ENCODE measurements around the gene MAML3. TPM values are rescaled to one million over a fixed set of nuclear protein-coding genes. Genes with fewer than 3 reads are reported as not detected.

MAML3 gene
- total and polyA plus RNA-seq, 2 experiments from 2014 or later = 1.7 to 6.5 TPM

GRCh38 chr4:139973616-139974015, 180.4 kb downstream of the MAML3 start:
- Mint-ChIP-seq H3K27me3 (ENCODE audit: insufficient read depth, low read depth, poor library complexity) (peaks cover 34% of the 10 kb centered on the region), H3K4me1 (no peaks in the 10 kb centered on the region; the same call in 2 of the 3 replicates), H3K9me3 (no peaks in the 10 kb centered on the region; the same call in 2 of the 3 replicates), H3K4me3 (no peak overlapping the region), H3K27ac (no peak overlapping the region), H3K36me3 (ENCODE audit: low read depth) (no peaks in the 10 kb centered on the region)
- H3K9me2 ChIP-seq (ENCODE audit: insufficient read depth) = no peaks in the 10 kb centered on the region
- no peaks in the 10 kb centered on the region for H3K79me2 ChIP-seq (replicated peaks; ENCODE audit: insufficient read depth)
- TF ChIP-seq CTCF (conservative IDR thresholded peaks at IDR 0.05; ENCODE audit: low read depth in 2 of 2) (no peak), EZH2phosphoT487 (IDR thresholded peaks at IDR 0.05; ENCODE audit: unreplicated experiment) (no peak), ZNF114 (CRISPR knock-in tag; IDR thresholded peaks at IDR 0.05) (no peak), POLR2AphosphoS5 (IDR thresholded peaks at IDR 0.05; ENCODE audit: low read depth) (no peak), STAT1 (IDR thresholded peaks at IDR 0.05; ENCODE audit: unreplicated experiment) (no peak), NANOG (IDR thresholded peaks at IDR 0.05; ENCODE audit: borderline replicate concordance) (no peak), EZH2 (IDR thresholded peaks at IDR 0.05; ENCODE audit: low read depth, unreplicated experiment) (no peak), JUNB (IDR thresholded peaks at IDR 0.05; ENCODE audit: unreplicated experiment) (no peak), CREB1 (CRISPR knock-in tag; IDR thresholded peaks at IDR 0.05; ENCODE audit: low read depth) (no peak), ZNF331 (CRISPR knock-in tag; IDR thresholded peaks at IDR 0.05; ENCODE audit: low read depth) (no peak)
- TF ChIP-seq, protein P1, sequence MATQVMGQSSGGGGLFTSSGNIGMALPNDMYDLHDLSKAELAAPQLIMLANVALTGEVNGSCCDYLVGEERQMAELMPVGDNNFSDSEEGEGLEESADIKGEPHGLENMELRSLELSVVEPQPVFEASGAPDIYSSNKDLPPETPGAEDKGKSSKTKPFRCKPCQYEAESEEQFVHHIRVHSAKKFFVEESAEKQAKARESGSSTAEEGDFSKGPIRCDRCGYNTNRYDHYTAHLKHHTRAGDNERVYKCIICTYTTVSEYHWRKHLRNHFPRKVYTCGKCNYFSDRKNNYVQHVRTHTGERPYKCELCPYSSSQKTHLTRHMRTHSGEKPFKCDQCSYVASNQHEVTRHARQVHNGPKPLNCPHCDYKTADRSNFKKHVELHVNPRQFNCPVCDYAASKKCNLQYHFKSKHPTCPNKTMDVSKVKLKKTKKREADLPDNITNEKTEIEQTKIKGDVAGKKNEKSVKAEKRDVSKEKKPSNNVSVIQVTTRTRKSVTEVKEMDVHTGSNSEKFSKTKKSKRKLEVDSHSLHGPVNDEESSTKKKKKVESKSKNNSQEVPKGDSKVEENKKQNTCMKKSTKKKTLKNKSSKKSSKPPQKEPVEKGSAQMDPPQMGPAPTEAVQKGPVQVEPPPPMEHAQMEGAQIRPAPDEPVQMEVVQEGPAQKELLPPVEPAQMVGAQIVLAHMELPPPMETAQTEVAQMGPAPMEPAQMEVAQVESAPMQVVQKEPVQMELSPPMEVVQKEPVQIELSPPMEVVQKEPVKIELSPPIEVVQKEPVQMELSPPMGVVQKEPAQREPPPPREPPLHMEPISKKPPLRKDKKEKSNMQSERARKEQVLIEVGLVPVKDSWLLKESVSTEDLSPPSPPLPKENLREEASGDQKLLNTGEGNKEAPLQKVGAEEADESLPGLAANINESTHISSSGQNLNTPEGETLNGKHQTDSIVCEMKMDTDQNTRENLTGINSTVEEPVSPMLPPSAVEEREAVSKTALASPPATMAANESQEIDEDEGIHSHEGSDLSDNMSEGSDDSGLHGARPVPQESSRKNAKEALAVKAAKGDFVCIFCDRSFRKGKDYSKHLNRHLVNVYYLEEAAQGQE (IDR thresholded peaks at IDR 0.05; ENCODE audit: unreplicated experiment) = no peak
- TF ChIP-seq, protein P2, sequence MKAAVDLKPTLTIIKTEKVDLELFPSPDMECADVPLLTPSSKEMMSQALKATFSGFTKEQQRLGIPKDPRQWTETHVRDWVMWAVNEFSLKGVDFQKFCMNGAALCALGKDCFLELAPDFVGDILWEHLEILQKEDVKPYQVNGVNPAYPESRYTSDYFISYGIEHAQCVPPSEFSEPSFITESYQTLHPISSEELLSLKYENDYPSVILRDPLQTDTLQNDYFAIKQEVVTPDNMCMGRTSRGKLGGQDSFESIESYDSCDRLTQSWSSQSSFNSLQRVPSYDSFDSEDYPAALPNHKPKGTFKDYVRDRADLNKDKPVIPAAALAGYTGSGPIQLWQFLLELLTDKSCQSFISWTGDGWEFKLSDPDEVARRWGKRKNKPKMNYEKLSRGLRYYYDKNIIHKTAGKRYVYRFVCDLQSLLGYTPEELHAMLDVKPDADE (IDR thresholded peaks at IDR 0.05) = no peak
- DNase-seq (ENCODE audit: low spot score) = no peak
- H3K27me3 ChIP-seq (ENCODE audit: insufficient read depth) = peaks cover 87% of the 10 kb centered on the region
- no peak overlapping the region for H3K27ac ChIP-seq (ENCODE audit: low read depth)
- no peaks in the 10 kb centered on the region for H3F3A ChIP-seq (replicated peaks; ENCODE audit: low read depth)
- H3K4me2 ChIP-seq = no peak overlapping the region
- peaks cover 5% of the 10 kb centered on the region; the same call in 1 of the 2 replicates for H3K4me1 ChIP-seq (ENCODE audit: insufficient read depth)
- H3K4me3 ChIP-seq = no peak overlapping the region
- no peak overlapping the region for H2AFZ ChIP-seq
- no peaks in the 10 kb centered on the region for H3K36me3 ChIP-seq (ENCODE audit: insufficient read depth)
- no peaks in the 10 kb centered on the region; the same call in 1 of the 2 replicates for H4K20me1 ChIP-seq (replicated peaks; ENCODE audit: insufficient read depth)
- ATAC-seq = no peak
